HG02678 (cell line): ENCODE data around the gene DIS3L2.

Experiments used
- ATAC-seq: cut with Tn5 transposase; IDR thresholded peaks from one replicate; pipeline ENCODE4 v1.9.1; 2021; ENCODE audit warnings: mild to moderate bottlenecking, moderate library complexity; ENCODE audit not compliant: unreplicated experiment

Gene DIS3L2

GRCh38 chr2:232340171-232340935, 378.8 kb downstream of the DIS3L2 start:
- no peak for ATAC-seq

- no peak for ATAC-seq
These were observed 379.7 kb downstream of the DIS3L2 start for GRCh38 chr2:232341061-232341738.

- no peak for ATAC-seq
These were observed 380.2 kb downstream of the DIS3L2 start for GRCh38 chr2:232341739-232342126.

GRCh38 chr2:232342635-232343565, 381.4 kb downstream of the DIS3L2 start:
- ATAC-seq: no peak

GRCh38 chr2:232343821-232344220, 382.3 kb downstream of the DIS3L2 start:
- no peak for ATAC-seq

GRCh38 chr2:232345251-232345650, 383.7 kb downstream of the DIS3L2 start:
- no peak for ATAC-seq

- no peak for ATAC-seq
These were observed 385.9 kb downstream of the DIS3L2 start for GRCh38 chr2:232347369-232347768.

GRCh38 chr2:232348936-232349335, 387.4 kb downstream of the DIS3L2 start:
- no peak for ATAC-seq

- no peak for ATAC-seq
These were observed 388.0 kb downstream of the DIS3L2 start for GRCh38 chr2:232349546-232349945.

- ATAC-seq: no peak
These were observed 388.6 kb downstream of the DIS3L2 start for GRCh38 chr2:232349946-232350635.

- ATAC-seq: no peak
These were observed 389.5 kb downstream of the DIS3L2 start for GRCh38 chr2:232350804-232351685.

GRCh38 chr2:232351686-232352510, 390.4 kb downstream of the DIS3L2 start:
- ATAC-seq: no peak

- no peak for ATAC-seq
These were observed 391.1 kb downstream of the DIS3L2 start for GRCh38 chr2:232352511-232353091.

GRCh38 chr2:232353096-232353495, 391.6 kb downstream of the DIS3L2 start:
- ATAC-seq: no peak

- no peak for ATAC-seq
These were observed 392.1 kb downstream of the DIS3L2 start for GRCh38 chr2:232353660-232354059.

- no peak for ATAC-seq
These were observed 392.6 kb downstream of the DIS3L2 start for GRCh38 chr2:232354069-232354468.

GRCh38 chr2:232361646-232362045, 400.1 kb downstream of the DIS3L2 start:
- ATAC-seq: no peak

GRCh38 chr2:232362174-232362900, 400.8 kb downstream of the DIS3L2 start:
- ATAC-seq: no peak
